HepG2 (cell line): ENCODE data around the gene SEC24A. TPM values are rescaled to one million over a fixed set of nuclear protein-coding genes. Genes with fewer than 3 reads are reported as not detected.

Experiments used
- ATAC-seq: fragments of 200-7000 bp; cut with Tn5 transposase; 3 replicates; pipeline ENCODE4 v1.9.1; 2020; ENCODE audit warnings: mild to moderate bottlenecking, moderate library complexity
- BruUV-seq: library from RNA; stranded (reverse); fragments of 400-500 nt; replicated peaks from 2 replicates; lab custom pipeline; 2021; lab: Mats Ljungman, UMichigan
- CTCF ChIA-PET: fragments of 300-600 bp; formaldehyde crosslinking; extraction: SDS; loops from one replicate; lab custom pipeline; 2021; ENCODE audit warnings: low total read pairs, inconsistent platforms, low intra/inter-chr PET ratio; lab: Yijun Ruan, JAX
- POLR2A ChIA-PET: fragments of 350-600 bp; sonication (Branson Sonifier 250); formaldehyde crosslinking; loops from one replicate; lab custom pipeline; 2020; ENCODE audit warnings: antibody characterized with exemption, inconsistent platforms; lab: Yijun Ruan, JAX
- DNase-seq: peaks from one replicate; pipeline ENCODE4 v3.0.0-alpha.2; 2015; ENCODE audit warnings: low spot score
- FAIRE-seq: peaks from 3 replicates; lab custom pipeline; 2011; peaks lifted over from hg19 to GRCh38; lab: Jason Lieb, UNC
- H2AFZ ChIP-seq: one replicate; pipeline ENCODE4 v1.6.1; 2011; ENCODE audit warnings: low read length, inconsistent platforms
- H3K27ac ChIP-seq: fragments of 300-600 bp; 3 replicates; pipeline ENCODE4 v1.8.0; 2011; ENCODE audit warnings: mixed run types, mild to moderate bottlenecking, mixed read lengths, low read length, inconsistent platforms; ENCODE audit not compliant: insufficient read depth; ENCODE audit errors: extremely low read length
- H3K27me3 ChIP-seq, 2 experiments: fragments of 200-600 bp in 1 of 2; 2 replicates in 1 of 2; 3 replicates in 1 of 2; pipeline versions ENCODE4 v1.6.0 to v1.8.0; 2011; ENCODE audit warnings: low read length in 2 of 2, mild to moderate bottlenecking in 2 of 2, moderate library complexity in 2 of 2, inconsistent platforms in 1 of 2; ENCODE audit not compliant: insufficient read depth in 2 of 2, control insufficient read depth in 1 of 2
- H3K36me3 ChIP-seq, 2 experiments: fragments of 200-600 bp in 1 of 2; replicated peaks in 1 of 2; 2 replicates in 1 of 2; 3 replicates in 1 of 2; pipeline versions ENCODE4 v1.5.1 to v1.8.0; 2011; ENCODE audit warnings: low read length in 2 of 2, inconsistent platforms in 1 of 2; ENCODE audit not compliant: insufficient read depth in 2 of 2, control insufficient read depth in 1 of 2
- H3K4me1 ChIP-seq: 2 replicates; pipeline ENCODE4 v1.5.1; 2012; ENCODE audit warnings: low read length, inconsistent platforms; ENCODE audit not compliant: insufficient read depth
- H3K4me2 ChIP-seq: 2 replicates; pipeline ENCODE4 v1.6.0; 2011; ENCODE audit warnings: low read depth, low read length, inconsistent platforms
- H3K4me3 ChIP-seq, 3 experiments: fragments of 200-600 bp in 1 of 3; sonication (generic), shearing (Covaris generic) in 1 of 3; replicated peaks in 1 of 3; 2 replicates each; pipeline ENCODE4 v1.5.1; 2011 to 2016; ENCODE audit warnings: low read length in 3 of 3, inconsistent platforms in 2 of 3, low read depth in 2 of 3, mild to moderate bottlenecking in 2 of 3, control low read depth in 1 of 3, mixed read lengths in 1 of 3; ENCODE audit not compliant: insufficient read depth in 1 of 3
- H3K79me2 ChIP-seq: one replicate; pipeline ENCODE4 v1.6.1; 2011; ENCODE audit warnings: low read length, inconsistent platforms; ENCODE audit not compliant: insufficient read depth
- H3K9ac ChIP-seq: 2 replicates; pipeline ENCODE4 v1.6.0; 2011; ENCODE audit warnings: mild to moderate bottlenecking, low read depth, low read length, inconsistent platforms; ENCODE audit not compliant: insufficient read depth
- H3K9me3 ChIP-seq: 2 replicates; pipeline ENCODE4 v1.5.1; 2012; ENCODE audit warnings: mild to moderate bottlenecking, low read length
- H4K20me1 ChIP-seq: 2 replicates; pipeline ENCODE4 v1.6.0; 2011; ENCODE audit warnings: inconsistent platforms, mild to moderate bottlenecking, low read length, moderate library complexity; ENCODE audit not compliant: insufficient read depth
- AKAP8 ChIP-seq: sonication (generic); formaldehyde crosslinking; IDR thresholded peaks from 2 replicates; pipeline ENCODE4 v1.5.1; 2020; ENCODE audit warnings: mild to moderate bottlenecking, missing genetic modification reagents
- FLYWCH1 ChIP-seq: sonication (generic); formaldehyde crosslinking; IDR thresholded peaks from 2 replicates; pipeline ENCODE4 v1.8.1; 2023; ENCODE audit warnings: mild to moderate bottlenecking, missing genetic modification reagents
- GATAD2A ChIP-seq: IDR thresholded peaks from 2 replicates; pipeline ENCODE4 v1.6.1; 2016
- MAFF ChIP-seq: IDR thresholded peaks from 2 replicates; pipeline ENCODE4 v1.6.1; 2011; ENCODE audit warnings: low read depth, low read length, improper control_type of control experiment
- MAFK ChIP-seq, 2 experiments: IDR thresholded peaks in 1 of 2; conservative IDR thresholded peaks in 1 of 2; 2 replicates each; pipeline ENCODE4 v1.6.1; 2011; ENCODE audit warnings: improper control_type of control experiment in 2 of 2, low read length in 2 of 2
- SIN3B ChIP-seq: fragments of 150-350 bp; IDR thresholded peaks from 2 replicates; pipeline ENCODE4 v1.6.1; 2014; ENCODE audit warnings: low read length
- SP2 ChIP-seq: sonication (generic); formaldehyde crosslinking; IDR thresholded peaks from 2 replicates; pipeline ENCODE4 v1.5.1; 2020; ENCODE audit warnings: mild to moderate bottlenecking, missing genetic modification reagents
- SYNCRIP ChIP-seq: fragments of 200-400 bp; formaldehyde crosslinking; IDR thresholded peaks from 2 replicates; pipeline ENCODE4 v1.6.1; 2018; ENCODE audit warnings: mild to moderate bottlenecking, low read depth, low read length; ENCODE audit not compliant: insufficient read depth
- ZFY ChIP-seq: sonication (generic); formaldehyde crosslinking; IDR thresholded peaks from 2 replicates; pipeline ENCODE4 v1.4.0; 2020; ENCODE audit warnings: missing genetic modification reagents
- WGBS: methylation state at CpG from one replicate; pipeline ENCODE4 v1.1.6; 2017; ENCODE audit warnings: low lambda C conversion rate; 5-methylcytosine and 5-hydroxymethylcytosine counted together
- in situ Hi-C: cut with HindIII; loops from 2 replicates; pipeline ENCODE4 v1.10.0; 2017; ENCODE audit warnings: low pct_unique_long_range_greater_than_20kb; ENCODE audit not compliant: extremely low pct_ligation_motif_present
- intact Hi-C: fragments of 100-400 bp; cut with micrococcal nuclease; formaldehyde crosslinking; loops from one replicate; pipeline ENCODE4 v1.10.0; 2022; ENCODE audit not compliant: unreplicated experiment
- polyA plus RNA-seq, 8 experiments: library from polyadenylated mRNA; depleted of rRNA in 3 of 8; stranded (reverse) in 7 of 8; unstranded in 1 of 8; fragments of >200 nt; fragmentation: Illumina TruSeq in 4 of 8; extraction: Trizol in 4 of 8; gene quantifications; 2 replicates each; pipeline versions ENCODE4 v1.2.1 to v1.2.3, GENCODE V29; 2011 to 2016; ENCODE audit warnings: low read depth in 4 of 8, missing spikeins in 1 of 8, mixed read lengths in 1 of 8; ENCODE audit not compliant: insufficient read depth in 1 of 8
- total RNA-seq, 5 experiments: library from RNA; depleted of rRNA; stranded (reverse); fragments of >200 nt; fragmentation: Illumina TruSeq; extraction: Trizol; gene quantifications; 2 replicates each; pipeline ENCODE4 v1.2.3, GENCODE V29; 2016; ENCODE audit warnings: low read depth in 1 of 5
- TF ChIP-seq, protein P1 (sequence below): sonication (generic); formaldehyde crosslinking; IDR thresholded peaks from 2 replicates; pipeline ENCODE4 v1.8.1; 2022; ENCODE audit warnings: mild to moderate bottlenecking, missing genetic modification reagents
- TF ChIP-seq, protein P2 (sequence below): sonication (generic); formaldehyde crosslinking; conservative IDR thresholded peaks from 2 replicates; pipeline ENCODE4 v1.8.0; 2022; ENCODE audit warnings: low read depth, missing genetic modification reagents

Gene SEC24A
- total and polyA plus RNA-seq, 2 of the 13 experiments (the other 11 are each of a cell fraction or from before 2014, with no cell fraction given): 30.5 to 56.8 TPM

DNA sequence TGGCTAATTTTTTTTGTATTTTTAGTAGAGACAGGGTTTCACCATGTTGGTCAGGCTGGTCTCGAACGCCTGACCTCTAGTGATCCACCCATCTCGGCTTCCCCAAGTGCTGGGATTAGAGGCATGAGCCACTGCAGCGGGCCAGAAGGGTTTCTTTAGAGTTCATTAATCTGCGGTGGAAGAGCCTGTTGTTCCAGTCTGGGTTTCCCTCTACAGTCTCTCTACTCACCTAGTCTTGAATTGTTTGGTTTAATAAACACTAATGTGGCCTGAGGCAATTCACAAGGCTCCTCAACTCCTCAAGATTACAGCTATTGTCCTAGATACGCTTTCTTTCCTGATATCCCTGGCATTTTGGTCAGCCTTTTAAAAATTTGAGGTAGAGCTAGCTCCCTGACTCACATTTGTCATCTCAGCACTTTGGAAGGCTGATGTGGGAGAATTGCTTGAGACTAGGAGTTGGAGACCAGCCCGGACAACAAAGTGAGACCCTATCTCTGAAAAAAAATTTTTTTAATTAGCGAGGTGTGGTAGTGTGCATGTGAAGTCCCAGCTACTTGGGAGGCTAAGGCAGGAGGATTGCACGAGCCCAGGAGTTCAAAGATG is 11.4 kb upstream of the SEC24A start:
- CTCF ChIA-PET: no interaction called here
- Histone ChIP-seq H3K27ac (peak overlapping the region; percentile 76), H3K4me1 (peaks cover 77% of the 10 kb centered on the region), H3K9me3 (no peaks in the 10 kb centered on the region), H3K4me3 (no peak overlapping the region), H3K4me2 (no peak overlapping the region), H3K9ac (no peak overlapping the region), H4K20me1 (no peaks in the 10 kb centered on the region), H3K79me2 (peaks cover 3% of the 10 kb centered on the region), H3K27me3 (no peaks in the 10 kb centered on the region; a peak in 1 of 5 replicates), H3K36me3 (no peaks in the 10 kb centered on the region), H2AFZ (no peak overlapping the region)
- POLR2A ChIA-PET: interaction anchor here (4.6 kb wide), 1 partner anchor 12 kb away, joined by 31 read pairs; the partner anchor contains the start of gene SEC24A
- DNase-seq (no peak), FAIRE-seq (no peak), ATAC-seq (no peak)
- in situ Hi-C loops (no loop called here), intact Hi-C loops (no loop called here)
- WGBS: 89% methylated on average over 8 of the region's 9 CpGs
- no TSS peak for BruUV-seq
- TF ChIP-seq ZFY (CRISPR knock-in tag): no peak
- TF ChIP-seq GATAD2A: no peak
- peak; percentile 76 to 82 for TF ChIP-seq MAFK (conservative IDR thresholded peaks at IDR 0.05 in 1 of 2, IDR thresholded peaks at IDR 0.05 in 1 of 2; ENCODE audit: low read length in 2 of 2)
- no peak for TF ChIP-seq SP2 (CRISPR knock-in tag)
- TF ChIP-seq FLYWCH1: no peak
- TF ChIP-seq, protein P1, sequence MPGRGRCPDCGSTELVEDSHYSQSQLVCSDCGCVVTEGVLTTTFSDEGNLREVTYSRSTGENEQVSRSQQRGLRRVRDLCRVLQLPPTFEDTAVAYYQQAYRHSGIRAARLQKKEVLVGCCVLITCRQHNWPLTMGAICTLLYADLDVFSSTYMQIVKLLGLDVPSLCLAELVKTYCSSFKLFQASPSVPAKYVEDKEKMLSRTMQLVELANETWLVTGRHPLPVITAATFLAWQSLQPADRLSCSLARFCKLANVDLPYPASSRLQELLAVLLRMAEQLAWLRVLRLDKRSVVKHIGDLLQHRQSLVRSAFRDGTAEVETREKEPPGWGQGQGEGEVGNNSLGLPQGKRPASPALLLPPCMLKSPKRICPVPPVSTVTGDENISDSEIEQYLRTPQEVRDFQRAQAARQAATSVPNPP (CRISPR knock-in tag): no peak
- TF ChIP-seq AKAP8 (CRISPR knock-in tag): no peak
- TF ChIP-seq SYNCRIP: no peak
- TF ChIP-seq SIN3B: no peak
- peak; percentile 79 for TF ChIP-seq MAFF
- TF ChIP-seq, protein P2, sequence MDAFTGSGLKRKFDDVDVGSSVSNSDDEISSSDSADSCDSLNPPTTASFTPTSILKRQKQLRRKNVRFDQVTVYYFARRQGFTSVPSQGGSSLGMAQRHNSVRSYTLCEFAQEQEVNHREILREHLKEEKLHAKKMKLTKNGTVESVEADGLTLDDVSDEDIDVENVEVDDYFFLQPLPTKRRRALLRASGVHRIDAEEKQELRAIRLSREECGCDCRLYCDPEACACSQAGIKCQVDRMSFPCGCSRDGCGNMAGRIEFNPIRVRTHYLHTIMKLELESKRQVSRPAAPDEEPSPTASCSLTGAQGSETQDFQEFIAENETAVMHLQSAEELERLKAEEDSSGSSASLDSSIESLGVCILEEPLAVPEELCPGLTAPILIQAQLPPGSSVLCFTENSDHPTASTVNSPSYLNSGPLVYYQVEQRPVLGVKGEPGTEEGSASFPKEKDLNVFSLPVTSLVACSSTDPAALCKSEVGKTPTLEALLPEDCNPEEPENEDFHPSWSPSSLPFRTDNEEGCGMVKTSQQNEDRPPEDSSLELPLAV: no peak
